Effector memory CD4-positive, alpha-beta T cell (primary cell): Measurements from ENCODE around the gene RARB.

Source experiments
- DNase-seq, 3 donors: peaks; one replicate each; pipeline ENCODE4 v3.0.0-alpha.2; 2020
- H3K27ac ChIP-seq: 2 replicates; pipeline ENCODE4 v1.7.0; 2013; ENCODE audit warnings: mild to moderate bottlenecking, low read length, moderate library complexity; ENCODE audit not compliant: insufficient read depth, poor library complexity, severe bottlenecking
- H3K27me3 ChIP-seq: replicated peaks from 2 replicates; pipeline ENCODE4 v1.7.0; 2013; ENCODE audit warnings: mild to moderate bottlenecking, low read length; ENCODE audit not compliant: insufficient read depth, control insufficient read depth, poor library complexity, severe bottlenecking
- H3K36me3 ChIP-seq: 2 replicates; pipeline ENCODE4 v1.7.0; 2013; ENCODE audit warnings: mild to moderate bottlenecking, low read length, moderate library complexity; ENCODE audit not compliant: control insufficient read depth, insufficient read depth
- H3K4me1 ChIP-seq: 2 replicates; pipeline ENCODE4 v1.7.0; 2013; ENCODE audit warnings: low read length, mild to moderate bottlenecking; ENCODE audit not compliant: control insufficient read depth, insufficient read depth, poor library complexity, severe bottlenecking
- H3K4me3 ChIP-seq: 2 replicates; pipeline ENCODE4 v1.7.0; 2013; ENCODE audit warnings: low read length, low read depth, mild to moderate bottlenecking; ENCODE audit not compliant: insufficient read depth, poor library complexity, severe bottlenecking
- H3K9me3 ChIP-seq: 2 replicates; pipeline ENCODE4 v1.7.0; 2013; ENCODE audit warnings: mild to moderate bottlenecking, low read length, moderate library complexity; ENCODE audit not compliant: control insufficient read depth

Gene RARB

DNA sequence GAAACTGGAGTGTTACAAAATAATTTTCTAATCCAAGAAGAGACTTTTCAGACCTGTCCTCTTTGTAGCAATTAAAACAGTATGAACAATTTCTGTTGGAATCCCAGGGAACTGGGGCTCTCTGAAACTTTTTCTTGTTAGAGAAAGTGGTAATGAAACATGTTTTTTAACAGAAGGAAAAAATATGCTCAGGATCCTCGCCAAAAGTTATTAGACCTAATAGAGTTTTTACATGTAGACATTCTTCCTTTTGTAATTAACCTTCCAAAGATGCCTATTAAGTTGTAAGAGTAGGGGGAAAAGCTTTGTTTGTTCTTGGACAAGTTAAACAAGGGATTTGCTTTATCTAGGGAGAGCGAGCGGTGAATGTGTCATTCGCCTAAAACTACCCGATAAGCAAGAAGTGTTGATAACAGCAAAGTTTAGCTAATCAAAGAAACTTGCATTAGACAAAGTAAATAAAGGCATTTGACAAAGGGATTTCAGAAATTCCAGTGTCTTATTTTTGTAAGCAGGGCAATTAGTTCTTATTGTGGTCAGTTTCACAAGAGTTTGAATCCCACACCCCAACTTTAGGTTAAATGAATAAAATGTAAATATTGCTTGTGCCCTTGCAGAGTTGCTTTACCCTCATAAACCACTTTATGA lies 2.3 kb downstream of the RARB start:
- no peak for DNase-seq
- Histone ChIP-seq H3K27me3 (no peaks in the 10 kb centered on the region), H3K9me3 (no peaks in the 10 kb centered on the region), H3K4me1 (no peaks in the 10 kb centered on the region), H3K4me3 (no peak overlapping the region), H3K36me3 (no peaks in the 10 kb centered on the region), H3K27ac (no peak overlapping the region)

DNA sequence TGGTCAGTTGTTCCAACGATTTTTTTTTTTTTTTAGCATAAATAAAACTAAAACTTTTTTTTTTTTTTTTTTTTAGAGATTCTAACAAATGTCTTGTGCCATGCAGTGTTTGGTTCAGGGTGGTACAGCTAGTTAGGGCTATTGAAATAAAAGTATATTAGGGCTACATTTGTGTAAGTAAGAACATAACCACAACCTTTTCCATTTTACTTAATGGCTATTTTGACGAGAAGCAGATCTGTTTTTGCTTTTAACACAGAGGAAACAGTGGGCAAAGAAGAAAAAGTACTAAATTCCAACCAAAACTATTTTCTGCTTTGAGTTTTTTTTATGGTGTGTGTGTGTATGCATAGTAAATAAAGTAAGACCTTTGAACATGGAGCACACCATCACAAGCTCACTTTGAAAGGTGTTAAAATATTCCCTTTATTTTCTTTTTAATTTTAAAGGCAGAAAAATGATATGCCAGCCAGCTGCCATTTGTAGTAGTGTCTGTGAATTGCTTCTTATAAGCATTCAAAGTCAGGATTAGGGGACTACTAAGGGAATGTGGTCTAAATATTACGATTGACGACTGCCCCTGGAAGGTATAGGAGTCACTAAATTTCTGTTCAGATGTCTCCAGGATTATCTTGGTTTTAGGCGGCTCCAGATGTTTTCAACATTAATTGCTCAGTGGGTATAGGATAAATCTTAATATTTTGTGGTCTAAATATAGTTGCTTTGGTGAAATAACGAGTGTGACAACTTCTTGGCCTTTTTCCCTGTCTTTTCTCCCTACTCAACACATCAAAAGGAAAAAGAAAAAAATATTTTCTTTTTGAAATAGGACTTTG lies 3.1 kb downstream of the RARB start:
- no peak overlapping the region for H3K27ac ChIP-seq
- no peaks in the 10 kb centered on the region for H3K27me3 ChIP-seq
- no peaks in the 10 kb centered on the region for H3K36me3 ChIP-seq
- no peaks in the 10 kb centered on the region for H3K4me1 ChIP-seq
- no peaks in the 10 kb centered on the region for H3K9me3 ChIP-seq
- no peak overlapping the region for H3K4me3 ChIP-seq
- DNase-seq = no peak

DNA sequence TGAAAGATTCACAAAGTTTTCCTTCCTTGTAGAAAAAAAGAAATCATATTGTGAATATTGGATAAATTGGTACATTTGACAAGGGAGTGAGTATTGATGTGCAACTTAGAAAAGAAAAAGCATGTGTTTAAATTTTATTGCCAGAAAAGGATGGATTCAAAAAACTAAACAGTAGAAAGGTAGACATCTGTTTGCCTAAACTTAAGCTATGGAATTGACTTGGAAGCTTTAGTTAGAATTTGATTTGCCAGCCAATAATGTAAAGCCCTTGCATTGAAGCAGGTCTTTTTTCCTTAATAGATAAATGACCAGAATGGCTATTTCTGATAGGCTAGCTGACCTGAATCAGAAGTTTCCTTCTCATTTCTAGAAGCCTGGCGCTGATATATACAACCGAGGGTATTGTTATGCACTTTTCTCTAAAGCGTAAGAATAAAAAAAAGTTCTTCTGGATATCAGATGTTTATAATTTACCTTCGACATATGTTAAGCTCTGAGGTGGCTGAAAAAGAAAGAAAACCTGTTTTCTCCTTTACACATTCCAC lies 4.2 kb downstream of the RARB start:
- Histone ChIP-seq H3K36me3 (no peaks in the 10 kb centered on the region), H3K9me3 (no peaks in the 10 kb centered on the region), H3K4me1 (no peaks in the 10 kb centered on the region), H3K4me3 (no peak overlapping the region), H3K27me3 (no peaks in the 10 kb centered on the region), H3K27ac (no peak overlapping the region)
- DNase-seq = no peak

- H3K27ac ChIP-seq = no peak overlapping the region
- no peaks in the 10 kb centered on the region for H3K27me3 ChIP-seq
- H3K9me3 ChIP-seq = no peaks in the 10 kb centered on the region
- DNase-seq = no peak
- no peak overlapping the region for H3K4me3 ChIP-seq
- H3K4me1 ChIP-seq = no peaks in the 10 kb centered on the region
- no peaks in the 10 kb centered on the region for H3K36me3 ChIP-seq
Observed at GRCh38 chr3:25433106-25433505, 5.0 kb downstream of the RARB start.

- no peaks in the 10 kb centered on the region for H3K36me3 ChIP-seq
- H3K4me3 ChIP-seq = no peak overlapping the region
- no peak for DNase-seq
- H3K9me3 ChIP-seq = no peaks in the 10 kb centered on the region
- no peaks in the 10 kb centered on the region for H3K4me1 ChIP-seq
- H3K27ac ChIP-seq = no peak overlapping the region
- H3K27me3 ChIP-seq = no peaks in the 10 kb centered on the region
Observed at GRCh38 chr3:25433868-25434267, 5.8 kb downstream of the RARB start.

DNA sequence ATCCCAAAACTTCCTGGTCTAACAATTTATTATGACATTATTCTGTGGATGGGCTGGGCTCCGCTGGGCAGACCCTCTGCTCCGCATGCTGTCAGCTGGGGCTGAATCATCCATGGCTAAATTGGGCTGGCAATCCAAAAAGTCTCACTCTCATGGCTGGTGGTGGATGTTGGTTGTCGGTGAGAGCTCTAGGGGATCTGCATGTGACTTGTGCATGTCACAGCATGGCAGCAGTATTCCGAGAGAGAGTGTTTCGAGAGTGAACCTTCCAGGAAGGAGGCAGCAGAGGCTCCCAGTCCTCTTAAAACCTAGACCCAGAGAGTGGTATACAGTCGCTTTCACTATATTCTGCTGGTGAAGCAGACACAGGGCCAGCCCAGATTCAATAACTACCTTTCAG lies 9.9 kb downstream of the RARB start:
- no peaks in the 10 kb centered on the region for H3K9me3 ChIP-seq
- no peaks in the 10 kb centered on the region for H3K4me1 ChIP-seq
- DNase-seq = no peak
- no peak overlapping the region for H3K4me3 ChIP-seq
- H3K27ac ChIP-seq = no peak overlapping the region
- H3K27me3 ChIP-seq = no peaks in the 10 kb centered on the region
- no peaks in the 10 kb centered on the region for H3K36me3 ChIP-seq

- Histone ChIP-seq H3K27ac (no peak overlapping the region), H3K4me3 (no peak overlapping the region), H3K36me3 (no peaks in the 10 kb centered on the region), H3K9me3 (no peaks in the 10 kb centered on the region), H3K27me3 (no peaks in the 10 kb centered on the region), H3K4me1 (no peaks in the 10 kb centered on the region)
- no peak for DNase-seq
Observed at GRCh38 chr3:25438791-25439555, 10.9 kb downstream of the RARB start.

- Histone ChIP-seq H3K36me3 (no peaks in the 10 kb centered on the region), H3K27ac (no peak overlapping the region), H3K27me3 (no peaks in the 10 kb centered on the region), H3K4me1 (no peaks in the 10 kb centered on the region), H3K9me3 (no peaks in the 10 kb centered on the region), H3K4me3 (no peak overlapping the region)
- no peak for DNase-seq
Observed at GRCh38 chr3:25441234-25441856, 13.3 kb downstream of the RARB start.

GRCh38 chr3:25442486-25442885 lies 14.4 kb downstream of the RARB start:
- H3K27me3 ChIP-seq = no peaks in the 10 kb centered on the region
- H3K4me1 ChIP-seq = no peaks in the 10 kb centered on the region
- no peak overlapping the region for H3K4me3 ChIP-seq
- no peaks in the 10 kb centered on the region for H3K36me3 ChIP-seq
- H3K9me3 ChIP-seq = no peaks in the 10 kb centered on the region
- no peak overlapping the region for H3K27ac ChIP-seq
- DNase-seq = no peak
